ENCODE measurements around the gene TAAR9. TPM values are rescaled to one million over a fixed set of nuclear protein-coding genes. Genes with fewer than 3 reads are reported as not detected.

Gene TAAR9
- total and polyA plus RNA-seq, 12 donors, result not detected

DNA sequence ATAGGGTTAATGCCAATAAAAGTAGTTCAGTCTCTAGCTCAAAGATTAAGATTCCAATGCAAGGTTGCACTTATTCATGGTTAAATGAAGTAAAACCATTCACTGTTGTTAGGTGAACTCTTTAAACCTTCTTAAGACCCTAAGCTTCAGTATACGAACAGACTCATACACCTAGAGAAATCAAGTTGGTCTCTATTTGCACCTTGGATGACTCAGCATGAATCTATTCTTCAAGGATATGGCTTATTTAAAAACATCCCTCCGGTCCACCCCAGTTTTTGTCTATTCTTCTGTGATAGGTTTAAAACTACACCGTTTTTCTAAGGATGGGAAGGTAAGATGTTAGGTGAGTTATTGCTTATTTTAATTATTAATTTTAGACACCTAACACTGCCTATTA lies 932 bp upstream of the TAAR9 start:
- TF ChIP-seq, protein P1, sequence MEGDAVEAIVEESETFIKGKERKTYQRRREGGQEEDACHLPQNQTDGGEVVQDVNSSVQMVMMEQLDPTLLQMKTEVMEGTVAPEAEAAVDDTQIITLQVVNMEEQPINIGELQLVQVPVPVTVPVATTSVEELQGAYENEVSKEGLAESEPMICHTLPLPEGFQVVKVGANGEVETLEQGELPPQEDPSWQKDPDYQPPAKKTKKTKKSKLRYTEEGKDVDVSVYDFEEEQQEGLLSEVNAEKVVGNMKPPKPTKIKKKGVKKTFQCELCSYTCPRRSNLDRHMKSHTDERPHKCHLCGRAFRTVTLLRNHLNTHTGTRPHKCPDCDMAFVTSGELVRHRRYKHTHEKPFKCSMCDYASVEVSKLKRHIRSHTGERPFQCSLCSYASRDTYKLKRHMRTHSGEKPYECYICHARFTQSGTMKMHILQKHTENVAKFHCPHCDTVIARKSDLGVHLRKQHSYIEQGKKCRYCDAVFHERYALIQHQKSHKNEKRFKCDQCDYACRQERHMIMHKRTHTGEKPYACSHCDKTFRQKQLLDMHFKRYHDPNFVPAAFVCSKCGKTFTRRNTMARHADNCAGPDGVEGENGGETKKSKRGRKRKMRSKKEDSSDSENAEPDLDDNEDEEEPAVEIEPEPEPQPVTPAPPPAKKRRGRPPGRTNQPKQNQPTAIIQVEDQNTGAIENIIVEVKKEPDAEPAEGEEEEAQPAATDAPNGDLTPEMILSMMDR (IDR thresholded peaks at IDR 0.05), result no peak
- no peak overlapping the region for H3K27ac ChIP-seq
- H3K36me3 ChIP-seq, result no peaks in the 10 kb centered on the region
- no peaks in the 10 kb centered on the region for H3K4me1 ChIP-seq
- peaks cover 0 to 9% (median 0%) of the 10 kb centered on the region in 11 donors for H3K9me3 ChIP-seq
- DNase-seq, result no peak
- ATAC-seq, result no peak
- H3K4me3 ChIP-seq, result no peak overlapping the region
- peaks cover 0 to 50% (median 26%) of the 10 kb centered on the region in 7 donors for H3K27me3 ChIP-seq
- intact Hi-C loops (cut with DNase I), result loop anchor here in 6 of 10 donors (10.0 kb wide), 2 partner anchors 228 to 1378 kb away; no protein-coding TSS in a partner anchor
- WGBS, 2 donors, result 83 to 88% methylated on average over 3 of the region's 3 CpGs

DNA sequence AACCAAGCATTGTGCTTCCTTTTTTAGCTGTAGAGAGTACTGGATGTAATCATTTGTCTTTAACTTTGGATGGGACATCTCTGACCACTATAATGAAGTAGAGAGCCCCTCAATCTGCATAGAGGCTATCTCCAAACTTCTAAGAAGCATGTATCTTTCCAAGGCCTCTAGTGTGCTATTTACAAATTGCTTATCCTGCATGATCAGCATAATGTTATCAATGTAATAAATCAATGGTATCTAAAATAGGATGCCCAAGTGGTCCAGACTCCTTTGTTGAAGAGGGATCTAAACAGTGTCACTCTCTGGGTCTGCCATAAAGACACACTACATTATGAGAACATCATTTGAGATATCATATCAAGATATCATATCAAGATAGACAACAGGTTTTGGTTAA lies 6.7 kb downstream of the TAAR9 start:
- intact Hi-C loops (cut with DNase I), result no loop called here
- ATAC-seq (no peak), DNase-seq (no peak)
- Histone ChIP-seq H3K4me3 (no peak overlapping the region), H3K9me3 (no peaks in the 10 kb centered on the region), H3K27me3 (peaks cover 0 to 41% (median 19%) of the 10 kb centered on the region in 7 donors), H3K4me1 (no peaks in the 10 kb centered on the region), H3K27ac (no peak overlapping the region), H3K36me3 (no peaks in the 10 kb centered on the region)
- TF ChIP-seq, protein P1 (IDR thresholded peaks at IDR 0.05), result no peak

DNA sequence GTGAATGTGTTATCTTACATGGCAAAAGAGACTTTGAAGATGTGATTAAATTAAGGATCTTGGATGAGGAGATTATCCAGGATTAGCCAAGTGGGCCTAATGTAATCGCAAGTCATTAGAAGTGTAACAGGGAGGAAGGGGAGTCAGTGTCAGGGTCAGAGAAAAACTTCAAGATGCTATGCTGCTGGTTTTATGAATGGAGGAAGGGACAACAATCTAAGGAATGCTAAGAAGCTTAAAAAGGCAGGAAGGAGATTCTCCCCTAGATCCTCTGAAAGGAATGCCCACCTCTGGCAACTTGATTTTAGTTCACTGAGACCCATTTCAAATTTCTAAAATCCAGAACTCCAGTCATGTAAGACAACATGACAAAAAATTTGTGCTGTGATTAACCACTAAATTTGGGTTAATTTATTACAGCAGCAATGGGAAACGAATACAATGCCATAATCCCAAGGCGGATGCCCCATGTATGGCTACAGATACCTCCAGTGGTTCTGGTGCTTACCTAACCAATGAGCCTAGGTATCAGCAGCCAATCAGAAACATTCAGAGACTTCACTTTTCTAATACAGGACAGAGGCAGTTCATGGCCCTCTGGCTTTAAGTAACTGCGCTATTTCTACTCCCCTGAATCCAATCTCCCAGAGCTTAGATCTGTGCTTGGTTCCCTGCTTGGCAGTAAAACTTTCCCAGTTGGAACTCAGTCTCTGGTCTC lies 10.8 kb downstream of the TAAR9 start:
- ATAC-seq, result no peak
- Histone ChIP-seq H3K4me1 (no peaks in the 10 kb centered on the region), H3K36me3 (no peaks in the 10 kb centered on the region), H3K4me3 (no peak overlapping the region), H3K27ac (no peak overlapping the region), H3K9me3 (no peaks in the 10 kb centered on the region), H3K27me3 (peaks cover 0 to 27% (median 7%) of the 10 kb centered on the region in 7 donors)
- TF ChIP-seq, protein P1 (IDR thresholded peaks at IDR 0.05), result no peak
- 83 to 88% methylated on average over 4 of the region's 4 CpGs for WGBS, 2 donors
- no peak for DNase-seq
- intact Hi-C loops (cut with DNase I), result no loop called here

DNA sequence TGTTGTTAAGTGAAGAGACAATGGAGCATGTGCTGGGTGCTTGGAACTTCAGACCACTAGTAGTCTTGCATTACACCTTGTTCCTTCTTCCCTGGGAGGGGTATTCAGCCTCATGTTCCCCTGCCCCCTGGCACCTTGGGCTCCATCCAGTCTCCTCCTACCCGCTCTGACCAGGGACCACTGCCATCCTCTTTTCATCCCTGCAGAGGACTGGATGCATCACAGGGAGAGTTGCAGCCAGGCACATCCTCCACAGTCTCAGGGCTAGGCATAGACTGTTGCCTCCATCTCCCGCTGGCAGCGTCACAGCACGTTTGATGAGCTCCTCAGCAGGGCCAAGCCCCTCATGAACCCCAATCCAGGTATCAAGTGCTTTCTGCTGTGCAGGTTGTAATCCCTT lies 13.1 kb downstream of the TAAR9 start:
- H3K27ac ChIP-seq, result no peak overlapping the region
- H3K9me3 ChIP-seq, result no peaks in the 10 kb centered on the region
- intact Hi-C loops (cut with DNase I), result no loop called here
- H3K4me3 ChIP-seq, result no peak overlapping the region
- H3K27me3 ChIP-seq, result peaks cover 0 to 31% (median 18%) of the 10 kb centered on the region in 7 donors
- no peaks in the 10 kb centered on the region for H3K4me1 ChIP-seq
- TF ChIP-seq, protein P1 (IDR thresholded peaks at IDR 0.05), result no peak
- H3K36me3 ChIP-seq, result no peaks in the 10 kb centered on the region
- 74 to 76% methylated on average over 4 of the region's 4 CpGs for WGBS, 2 donors
- ATAC-seq (no peak), DNase-seq (no peak)
